Fibroblast of skin of abdomen (primary cell): ENCODE measurements around the gene PGBD5.

Experiments
- DNase-seq: peaks from one replicate; pipeline ENCODE4 v3.0.0-alpha.2; 2013

Gene PGBD5

DNA sequence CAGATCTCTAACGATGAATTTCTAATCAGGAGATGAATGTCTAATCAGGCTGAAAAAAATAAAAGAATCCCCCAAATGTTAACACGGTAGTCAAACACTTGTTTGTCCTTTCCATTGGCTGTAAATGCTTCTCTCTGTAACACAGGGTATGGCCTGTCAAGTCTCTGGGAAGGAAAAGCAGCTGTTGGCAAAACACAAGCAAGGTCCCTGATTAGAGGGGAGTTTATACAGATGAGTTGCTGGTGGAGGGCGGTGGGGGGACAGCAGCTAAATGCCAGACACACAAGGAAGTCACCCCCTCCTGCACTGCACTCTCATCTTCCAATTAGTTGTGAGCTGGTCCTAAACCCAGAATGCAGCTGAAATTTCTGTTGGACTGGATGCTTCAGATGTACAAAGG is 51.0 kb downstream of the PGBD5 start:
- DNase-seq = no peak

DNA sequence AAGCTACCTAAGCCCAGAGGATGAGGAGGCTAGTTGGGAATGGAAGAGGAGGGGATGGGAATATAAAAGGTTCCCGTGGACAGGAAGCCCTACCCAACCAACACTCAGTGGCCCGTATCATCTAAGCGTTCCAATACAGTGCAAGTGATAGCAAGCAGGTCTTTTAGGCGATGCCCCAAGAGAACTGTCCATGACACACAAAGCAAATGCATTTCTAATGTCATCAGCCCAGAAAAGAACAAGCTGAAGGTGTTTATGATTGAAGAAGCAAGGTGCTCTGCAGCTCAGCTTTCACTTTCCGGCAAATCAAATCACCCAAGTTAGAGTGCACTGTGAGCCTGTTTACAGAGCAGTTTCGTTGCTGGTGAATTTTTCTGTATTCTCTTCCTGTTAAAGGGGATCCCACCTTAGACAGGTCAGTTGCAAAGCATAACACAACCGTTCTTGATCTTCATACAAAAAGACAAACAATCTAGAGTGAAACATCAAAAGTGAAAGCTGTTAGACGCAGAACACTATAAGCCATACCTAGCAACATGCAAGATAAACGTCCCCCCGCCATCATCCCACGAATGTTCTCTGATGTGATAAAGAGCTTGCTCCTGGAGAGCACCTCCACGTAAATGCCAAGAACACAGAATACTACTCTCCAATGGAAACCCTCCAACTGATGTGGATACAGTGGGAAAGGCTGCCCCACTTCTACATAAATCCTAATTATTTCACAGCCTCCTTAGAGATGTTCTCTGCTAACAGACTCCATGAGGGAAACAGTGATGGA is 54.0 kb downstream of the PGBD5 start:
- no peak for DNase-seq

DNA sequence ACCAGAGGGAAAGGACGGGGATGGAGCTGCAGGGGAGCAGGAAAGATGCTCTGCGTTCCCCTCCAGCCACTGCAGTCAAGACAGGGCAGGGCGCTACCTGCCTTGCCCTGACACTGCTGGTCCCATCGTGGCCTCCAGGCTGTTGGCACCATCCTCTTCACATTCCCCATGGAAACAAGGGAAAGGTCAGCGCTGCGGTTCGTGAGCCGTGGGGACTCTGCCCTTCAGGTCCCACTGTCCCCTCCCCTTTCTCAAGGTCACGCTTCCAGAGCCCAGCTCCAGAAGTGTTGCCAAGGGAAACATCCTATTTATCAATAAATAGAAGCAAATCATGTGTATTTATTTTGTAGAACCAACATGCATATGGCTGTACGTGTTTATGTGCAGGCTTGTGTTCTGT is 56.0 kb downstream of the PGBD5 start:
- DNase-seq = no peak

DNA sequence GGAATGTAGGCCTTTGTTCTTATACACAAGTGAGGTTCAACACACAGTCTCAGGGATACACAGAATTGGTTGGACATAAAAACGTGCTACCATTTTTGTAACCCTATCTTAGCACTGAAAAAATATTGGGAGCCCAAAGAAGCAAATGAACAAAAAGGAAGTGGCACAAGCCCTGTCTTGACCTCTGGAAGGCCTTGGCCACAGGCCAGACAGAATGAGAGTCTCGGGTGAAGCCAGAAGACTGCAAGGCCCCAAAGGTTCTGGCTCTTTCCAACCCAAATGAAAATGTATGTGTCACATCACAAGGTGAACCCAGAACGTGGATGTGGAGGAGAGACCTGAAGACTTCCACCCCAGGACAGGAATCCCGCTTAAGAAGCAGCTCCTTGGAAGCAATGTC is 57.3 kb downstream of the PGBD5 start:
- no peak for DNase-seq

GRCh38 chr1:230368363-230368762 is 57.8 kb downstream of the PGBD5 start:
- no peak for DNase-seq

- no peak for DNase-seq
Measured at GRCh38 chr1:230366504-230366915, 59.6 kb downstream of the PGBD5 start.

DNA sequence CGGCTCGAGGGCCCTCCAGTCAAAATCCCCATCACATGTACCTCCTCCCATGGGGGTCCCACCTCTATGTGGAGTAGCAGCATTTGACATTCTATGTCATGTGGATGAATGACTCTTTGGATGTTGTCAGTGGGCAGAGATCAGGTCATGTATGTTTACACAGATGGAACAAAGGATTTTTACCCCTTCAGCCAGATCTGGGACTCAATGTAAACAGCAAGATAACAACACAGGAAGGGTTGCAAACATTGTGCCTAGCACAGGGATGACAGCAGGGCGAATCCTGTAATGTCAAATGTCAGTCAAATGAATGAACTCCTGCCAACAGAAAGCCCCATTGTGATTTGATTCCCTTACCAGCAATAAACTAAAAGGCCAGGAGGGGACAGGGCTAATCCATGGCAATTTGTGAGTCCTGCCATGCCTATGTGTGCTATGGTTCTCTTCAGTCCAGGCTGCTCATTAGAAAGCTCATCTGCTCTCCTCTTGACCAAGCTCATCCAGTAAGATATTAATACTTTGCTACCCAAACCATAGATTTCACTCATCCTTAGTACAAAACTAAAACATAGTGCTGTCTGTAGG is 60.3 kb downstream of the PGBD5 start:
- no peak for DNase-seq

GRCh38 chr1:230362949-230363348 is 63.2 kb downstream of the PGBD5 start:
- no peak for DNase-seq

DNA sequence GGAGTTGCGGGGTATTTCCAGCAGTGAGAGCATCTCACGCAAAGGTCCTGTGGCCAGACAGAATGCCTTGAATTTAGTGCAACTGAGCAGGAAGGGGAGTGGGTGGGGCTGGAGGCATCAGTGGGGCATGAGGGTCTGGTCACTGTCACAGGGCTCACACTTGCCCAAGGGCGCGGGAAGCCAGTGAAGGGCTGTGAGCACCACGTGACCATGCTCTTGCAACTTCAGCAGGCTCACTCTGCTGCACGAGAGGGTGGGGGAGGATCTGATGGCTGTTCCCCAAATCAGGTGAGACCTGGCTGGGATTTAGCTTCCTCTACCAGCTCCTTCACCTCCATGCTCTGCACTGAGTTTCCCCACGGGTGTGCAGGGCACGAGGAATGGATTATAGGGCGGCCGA is 64.2 kb downstream of the PGBD5 start:
- no peak for DNase-seq

- peak; percentile 64 for DNase-seq
Measured at GRCh38 chr1:230359992-230360668, 66.0 kb downstream of the PGBD5 start.

DNA sequence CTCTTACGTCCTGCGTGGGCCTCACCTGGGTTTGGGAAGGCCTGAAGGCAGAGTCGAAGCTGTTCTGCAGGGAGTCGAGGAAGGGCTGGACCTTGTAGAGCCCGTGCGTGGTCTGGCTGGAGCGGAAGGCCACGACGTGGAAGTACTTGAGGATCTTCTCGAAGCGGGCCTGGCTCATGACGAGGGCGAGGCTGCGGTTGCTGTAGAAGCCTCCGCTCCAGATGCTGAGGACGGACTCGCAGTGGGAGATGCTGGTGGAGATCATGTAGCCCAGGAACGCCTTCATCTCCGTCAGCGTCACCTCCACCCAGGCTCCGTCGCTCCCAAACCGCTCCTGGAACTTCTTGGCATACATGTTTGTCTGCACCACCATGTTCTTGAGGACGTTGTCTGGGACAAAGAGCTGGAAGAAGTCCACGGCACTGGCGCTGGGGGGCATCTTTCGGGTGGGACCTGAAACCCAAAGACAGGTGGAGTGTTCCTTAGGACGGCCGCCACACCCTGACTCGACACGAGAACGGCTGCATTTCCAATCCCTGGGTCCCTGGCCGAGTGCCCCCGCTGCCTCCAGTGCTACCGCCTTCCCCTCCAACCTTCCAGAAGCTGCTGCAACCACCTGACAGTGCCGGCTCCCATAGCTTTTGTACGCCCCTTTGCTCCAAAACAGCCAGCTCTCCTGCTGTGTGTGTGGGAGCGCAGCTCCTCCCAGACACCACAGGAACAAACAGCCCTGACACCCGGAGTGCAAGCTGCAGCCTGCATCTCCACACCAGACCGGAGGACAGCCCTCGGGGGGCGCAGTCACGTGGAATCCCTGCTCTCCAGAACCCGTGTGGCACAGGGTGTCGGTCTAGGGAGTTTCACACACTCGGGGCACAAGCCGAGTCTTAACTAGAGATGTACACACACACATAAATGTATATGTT is 69.0 kb downstream of the PGBD5 start:
- DNase-seq = no peak

DNA sequence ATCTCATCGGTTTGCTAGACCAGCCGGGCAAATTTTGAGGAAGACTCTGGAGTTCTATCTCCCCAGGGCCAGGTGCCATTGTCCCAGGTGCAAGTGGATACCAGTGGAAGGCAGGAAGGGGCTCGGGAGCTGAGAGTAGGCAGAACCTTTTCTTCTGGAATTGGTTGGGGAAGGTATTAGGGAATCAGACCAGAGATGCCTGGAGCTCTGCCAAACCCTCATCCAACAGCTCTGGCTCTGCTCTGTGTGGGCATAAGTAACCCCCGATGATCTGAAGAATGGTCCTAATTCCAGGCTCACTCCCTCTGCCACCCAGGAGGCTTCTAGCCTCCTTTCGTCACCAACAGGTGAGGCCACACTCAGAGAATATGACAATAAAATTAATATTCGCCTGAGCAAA is 69.9 kb downstream of the PGBD5 start:
- no peak for DNase-seq

- no peak for DNase-seq
Measured at GRCh38 chr1:230355594-230355993, 70.5 kb downstream of the PGBD5 start.

GRCh38 chr1:230355128-230355527 is 71.0 kb downstream of the PGBD5 start:
- no peak for DNase-seq

- no peak for DNase-seq
Measured at GRCh38 chr1:230354005-230354404, 72.1 kb downstream of the PGBD5 start.

DNA sequence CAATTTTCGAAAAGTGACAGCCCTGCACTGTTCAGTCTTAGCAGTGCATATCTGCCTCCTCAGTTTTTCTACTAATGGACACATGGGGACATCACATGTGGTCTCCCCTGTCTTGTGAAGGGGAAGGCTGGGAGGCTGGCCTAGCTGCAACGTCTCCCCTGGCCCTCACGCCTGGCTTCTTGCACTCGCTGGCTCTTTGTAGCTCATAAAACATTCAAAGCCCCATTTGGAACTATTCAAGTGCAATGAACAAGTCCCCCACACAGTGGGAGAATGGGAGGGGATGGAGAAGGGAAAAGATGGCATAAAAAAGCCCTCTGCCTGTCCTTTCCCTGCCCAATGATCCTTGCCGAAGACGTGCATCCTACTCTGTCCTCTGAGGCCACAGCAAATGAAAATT is 73.6 kb downstream of the PGBD5 start:
- no peak for DNase-seq

DNA sequence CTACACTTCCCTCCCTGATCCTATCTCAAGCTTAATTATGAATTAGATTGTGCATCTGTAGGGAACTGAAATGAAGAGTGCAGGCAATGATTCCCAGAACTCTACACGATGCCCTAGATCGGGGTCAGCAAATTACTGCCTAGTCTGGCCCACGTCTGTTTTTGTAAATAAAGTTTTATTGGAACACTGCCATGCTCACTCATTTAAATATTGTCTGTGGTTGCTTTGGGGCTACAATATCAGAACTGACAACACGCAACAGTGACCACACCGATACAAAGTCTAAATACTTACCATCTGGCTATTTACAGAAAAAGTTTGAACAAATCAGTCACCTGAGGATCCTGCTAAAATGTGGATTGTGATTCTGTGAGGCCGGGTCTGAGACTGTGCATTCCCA is 74.1 kb downstream of the PGBD5 start:
- DNase-seq = no peak

- no peak for DNase-seq
Measured at GRCh38 chr1:230351514-230351913, 74.6 kb downstream of the PGBD5 start.

DNA sequence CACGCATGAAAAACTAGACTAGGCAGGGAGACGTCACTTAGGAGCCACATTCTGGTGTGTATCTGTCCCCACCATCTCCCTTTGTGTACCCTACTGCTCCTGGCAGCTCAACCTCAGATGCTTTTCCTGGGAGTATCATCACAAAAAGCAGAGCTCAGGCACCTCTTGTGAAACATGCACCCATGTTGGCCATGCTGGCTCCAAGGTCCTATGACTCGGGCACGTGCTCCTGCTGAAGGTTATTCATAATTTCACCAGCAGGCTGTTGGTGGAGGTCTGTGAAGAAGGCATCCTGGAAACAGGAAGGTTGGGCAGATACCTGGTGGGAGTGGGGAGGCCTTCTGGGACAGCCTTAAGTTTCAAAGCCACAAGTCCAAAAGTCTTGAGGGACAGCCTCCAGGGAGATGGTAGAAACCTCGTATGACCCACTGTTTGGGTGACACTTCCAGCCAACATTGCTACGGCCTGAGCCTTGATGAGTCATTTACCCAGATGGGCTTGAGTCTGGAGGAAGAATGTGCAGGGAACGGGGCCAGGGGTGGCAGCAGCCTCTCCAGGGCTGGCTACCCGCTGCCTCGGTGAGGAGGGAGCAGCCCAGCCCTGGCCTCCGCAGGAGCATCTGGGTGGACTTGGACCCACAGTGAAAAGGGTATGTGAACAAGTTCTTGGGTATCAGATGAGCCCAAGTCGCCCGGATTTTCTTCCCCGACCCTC is 75.8 kb downstream of the PGBD5 start:
- peak; percentile 13 for DNase-seq

DNA sequence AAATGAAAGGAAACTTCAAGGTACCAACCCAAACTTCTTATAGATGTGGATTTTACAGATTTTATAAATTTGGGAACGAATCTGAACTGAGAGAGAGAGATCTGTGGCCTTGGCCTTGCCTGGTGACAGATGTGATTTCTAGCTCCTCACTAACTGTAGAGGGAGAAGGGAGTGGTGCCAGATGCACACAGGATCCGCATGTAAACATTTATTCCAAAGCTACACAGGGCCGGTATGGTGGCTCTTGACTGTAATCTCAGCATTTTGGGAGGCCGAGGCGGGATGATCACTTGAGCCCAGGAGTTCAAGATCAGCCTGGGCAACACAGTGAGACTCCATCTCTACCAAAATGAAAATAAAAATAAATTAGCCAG is 77.1 kb downstream of the PGBD5 start:
- DNase-seq = no peak

DNA sequence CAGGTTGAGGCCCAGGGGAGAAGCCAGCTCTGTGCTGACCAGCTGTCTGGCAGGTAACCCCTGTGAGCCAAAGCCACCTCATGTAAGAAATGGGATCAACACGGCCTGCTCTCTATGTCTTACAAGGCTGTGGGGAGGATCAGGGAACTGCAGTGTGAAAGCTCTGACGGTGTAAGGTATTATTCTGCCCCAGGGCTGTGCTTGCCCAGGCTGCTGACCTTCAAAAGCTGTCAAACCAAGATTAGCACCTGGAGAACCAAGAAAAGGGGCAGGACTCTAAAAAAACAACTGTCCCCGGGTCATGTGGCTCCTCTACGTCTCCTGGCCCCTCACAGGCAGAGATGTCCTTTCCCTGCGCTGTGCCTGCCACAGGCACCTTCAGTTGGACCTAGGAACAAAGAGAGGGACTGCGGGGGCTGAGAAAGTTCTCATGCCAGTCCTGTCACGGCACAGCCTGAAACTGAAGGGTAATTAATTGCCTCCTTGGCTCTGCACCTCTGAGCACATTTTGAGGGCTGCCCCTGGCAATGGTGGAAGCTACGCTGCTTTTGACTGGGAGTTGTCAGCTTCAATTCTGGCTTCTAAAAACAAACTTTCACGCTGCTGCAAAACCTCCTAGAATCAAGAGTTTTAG is 77.6 kb downstream of the PGBD5 start:
- DNase-seq = no peak

- no peak for DNase-seq
Measured at GRCh38 chr1:230347896-230348295, 78.2 kb downstream of the PGBD5 start.
